ENCODE measurements around the gene CFAP298.
"Not testable (repeated sequence)": the region's sequence is repeated elsewhere in the genome, so short reads cannot be mapped to it uniquely, and the experiment has no call there.

Gene CFAP298

DNA sequence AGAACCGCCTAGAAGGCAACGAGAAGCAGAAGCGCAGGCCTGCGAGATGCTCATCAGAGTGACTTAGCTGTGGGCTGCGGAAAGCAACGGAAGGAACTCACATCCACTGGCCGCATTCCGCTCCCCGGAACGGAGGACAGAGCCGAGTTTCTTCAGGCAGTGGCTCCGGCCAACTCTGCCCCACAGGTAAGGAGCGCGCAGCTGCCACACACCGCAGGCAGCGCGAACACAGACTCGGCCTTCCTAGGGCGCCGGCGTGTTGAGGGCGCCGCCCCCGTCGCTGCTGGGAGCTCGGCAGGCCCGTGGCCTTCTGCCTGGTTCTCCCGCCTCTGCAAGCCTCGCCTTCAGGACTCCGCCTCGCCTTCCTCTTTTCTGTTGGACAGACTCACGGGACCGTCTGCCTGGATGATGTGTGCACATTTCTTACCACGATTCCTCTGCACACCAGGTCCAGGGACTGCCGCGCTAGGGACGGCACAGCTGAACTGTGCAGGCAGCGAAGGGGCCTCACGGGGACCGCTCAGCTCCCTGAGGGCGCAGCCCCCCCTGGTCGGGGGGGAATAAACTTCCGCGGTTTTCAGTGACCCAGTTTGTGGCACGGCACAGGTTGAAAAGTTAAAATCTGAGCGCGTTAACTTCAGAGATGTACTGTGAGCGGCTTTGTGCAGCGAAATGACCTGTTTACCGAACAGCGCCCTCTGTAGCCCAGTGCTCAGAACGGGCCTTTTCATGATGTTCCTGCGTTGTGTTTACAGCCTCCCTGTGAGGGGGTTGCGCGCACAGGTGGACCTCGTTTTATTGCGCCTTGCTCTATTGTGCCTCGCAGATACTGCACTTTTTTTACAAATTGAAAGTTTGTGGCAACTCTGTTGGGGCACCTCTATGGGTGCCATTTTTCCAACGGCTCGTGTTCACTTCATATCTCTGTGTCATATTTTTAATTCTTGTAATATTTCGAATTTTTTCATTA is 42.6 kb downstream of the CFAP298 start:
- DNase-seq (ENCODE audit: extremely low read depth in 1 of 2, low read depth in 1 of 2): peak; percentile 50 to 62

DNA sequence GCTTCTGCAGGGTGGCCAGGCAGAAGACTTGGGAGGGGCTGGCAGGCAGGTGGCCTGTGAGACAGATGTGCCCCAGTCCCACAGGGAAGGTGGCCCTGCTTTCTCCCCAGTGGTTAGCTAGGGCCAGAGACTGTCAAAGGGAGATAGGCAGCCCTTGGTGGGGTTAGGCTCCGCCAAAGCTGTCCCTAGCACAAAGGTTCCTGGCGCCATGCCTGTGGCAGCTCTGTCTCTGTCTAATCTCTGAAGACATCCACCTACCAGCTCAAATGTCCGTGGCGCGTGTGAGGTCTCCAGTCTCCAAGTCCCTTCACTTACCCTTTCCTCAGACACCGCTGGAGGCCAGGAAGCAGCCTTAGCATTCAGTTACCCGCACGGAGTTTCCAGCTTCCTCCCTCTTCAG is 44.6 kb downstream of the CFAP298 start:
- DNase-seq (ENCODE audit: extremely low read depth in 1 of 2, low read depth in 1 of 2): no peak

DNA sequence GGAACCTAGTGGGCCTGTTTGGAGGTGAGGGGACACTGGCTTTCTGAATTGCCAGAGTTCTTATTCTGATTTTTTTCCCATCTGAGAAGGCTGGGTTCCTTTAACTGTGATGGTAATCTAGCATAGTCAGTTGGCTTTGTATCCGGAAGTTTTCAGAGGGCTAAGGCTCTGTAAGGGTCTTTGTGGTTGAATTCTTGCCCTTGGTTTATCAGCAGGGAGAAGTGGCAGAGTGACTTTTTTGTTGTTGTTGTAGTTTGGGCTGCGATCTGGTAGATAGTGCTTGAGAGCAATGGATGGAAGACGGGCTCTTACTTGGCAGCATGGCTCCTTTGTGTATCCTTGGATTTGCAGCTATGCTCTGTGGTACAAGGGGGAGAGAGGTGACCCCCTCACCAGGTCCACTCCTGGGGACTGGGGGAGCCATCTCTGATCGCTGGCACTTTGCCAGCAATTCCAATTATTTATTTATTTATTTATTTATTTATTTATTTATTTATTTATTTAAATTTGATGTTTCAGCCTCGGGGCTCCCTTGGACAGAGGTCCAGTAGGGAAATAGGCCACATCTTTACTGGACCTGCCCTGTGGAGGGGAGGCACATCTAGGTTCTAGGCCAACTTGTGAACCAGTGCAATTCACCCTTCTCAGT is 45.3 kb downstream of the CFAP298 start:
- DNase-seq (ENCODE audit: extremely low read depth in 1 of 2, low read depth in 1 of 2): no peak

DNA sequence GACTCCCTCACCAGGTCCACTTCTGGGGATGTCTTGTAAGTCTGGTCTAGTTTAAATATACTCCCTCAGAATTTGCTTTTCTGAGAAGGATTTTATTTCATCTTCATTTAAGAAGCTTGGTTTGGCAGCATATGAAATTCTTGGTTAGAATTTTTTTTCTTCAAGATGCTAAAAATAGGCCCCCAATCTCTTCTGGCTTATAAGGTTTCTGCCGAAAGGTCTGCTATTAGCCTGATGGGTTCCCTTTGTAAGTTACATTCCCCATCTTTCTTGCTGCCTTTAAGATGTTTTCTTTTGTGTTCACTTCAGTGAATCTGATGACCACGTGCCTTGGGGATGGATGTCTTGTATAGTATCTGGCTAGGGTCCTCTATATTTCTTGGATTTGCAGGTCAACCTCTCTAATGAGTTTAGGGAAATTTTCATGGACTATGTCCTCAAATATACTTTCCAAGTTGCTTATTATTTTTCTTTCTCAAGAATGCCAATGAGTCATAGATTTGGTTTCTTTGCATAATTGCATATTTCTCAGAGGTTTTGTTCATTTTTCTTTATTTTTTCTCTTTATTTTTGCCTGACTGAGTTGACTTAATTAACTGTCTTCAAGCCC is 46.2 kb downstream of the CFAP298 start:
- no peak for DNase-seq (ENCODE audit: extremely low read depth in 1 of 2, low read depth in 1 of 2)

- DNase-seq (ENCODE audit: extremely low read depth in 1 of 2, low read depth in 1 of 2): no peak
Measured at GRCh38 chr21:32562915-32563314, 49.3 kb downstream of the CFAP298 start.

GRCh38 chr21:32562426-32562825 is 49.8 kb downstream of the CFAP298 start:
- peak in 1 of 2 donors; percentile 18 for DNase-seq (ENCODE audit: extremely low read depth in 1 of 2, low read depth in 1 of 2)

DNA sequence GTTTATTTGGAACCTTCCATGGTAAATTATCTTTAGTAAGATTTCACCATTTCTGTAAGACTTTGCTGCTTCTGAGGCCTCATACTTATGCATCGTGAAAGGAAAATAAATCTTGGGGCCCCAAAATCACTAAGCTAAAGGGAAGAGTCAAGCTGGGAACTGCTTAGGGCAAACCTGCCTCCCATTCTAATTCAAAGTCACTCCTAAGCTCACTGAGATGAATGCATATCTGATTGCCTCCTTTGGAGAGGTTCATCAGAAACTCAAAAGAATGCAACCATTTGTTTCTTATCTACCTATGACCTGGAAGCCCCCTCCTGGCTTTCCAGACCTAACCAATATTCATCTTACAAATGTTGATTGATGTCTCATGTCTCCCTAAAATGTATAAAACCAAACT is 50.7 kb downstream of the CFAP298 start:
- not testable (repeated sequence) for DNase-seq (ENCODE audit: extremely low read depth in 1 of 2, low read depth in 1 of 2)

- DNase-seq (ENCODE audit: extremely low read depth in 1 of 2, low read depth in 1 of 2): no peak
Measured at GRCh38 chr21:32560896-32561295, 51.3 kb downstream of the CFAP298 start.

DNA sequence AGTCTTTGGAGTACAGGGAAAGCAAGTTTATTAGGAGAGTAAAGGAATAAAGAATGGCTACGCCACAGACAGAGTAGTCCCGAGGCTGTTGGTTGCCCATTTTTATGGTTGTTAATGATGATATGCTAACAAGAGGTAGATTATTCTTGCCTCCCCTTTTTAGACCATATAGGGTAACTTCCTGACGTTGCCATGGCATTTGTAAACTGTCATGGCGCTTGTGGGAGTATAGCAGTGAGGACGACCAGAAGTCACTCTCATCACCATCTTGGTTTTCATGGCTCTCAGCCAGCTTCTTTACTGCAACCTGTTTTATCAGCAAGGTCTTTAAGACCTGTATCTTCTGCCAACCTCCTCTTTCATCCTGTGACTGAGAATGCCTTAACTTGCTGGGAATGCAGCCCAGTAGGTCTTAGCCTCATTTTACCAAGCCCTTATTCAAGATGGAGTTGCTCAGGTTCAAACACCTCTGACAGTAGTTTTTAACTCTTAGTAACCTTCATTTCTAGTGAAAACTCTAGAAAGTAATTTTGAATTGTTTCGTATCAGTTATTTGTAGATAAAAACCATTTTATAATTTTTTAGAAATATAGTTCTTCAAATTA is 53.1 kb downstream of the CFAP298 start:
- no peak for DNase-seq (ENCODE audit: extremely low read depth in 1 of 2, low read depth in 1 of 2)

- DNase-seq (ENCODE audit: extremely low read depth in 1 of 2, low read depth in 1 of 2): no peak
Measured at GRCh38 chr21:32558106-32558505, 54.1 kb downstream of the CFAP298 start.

DNA sequence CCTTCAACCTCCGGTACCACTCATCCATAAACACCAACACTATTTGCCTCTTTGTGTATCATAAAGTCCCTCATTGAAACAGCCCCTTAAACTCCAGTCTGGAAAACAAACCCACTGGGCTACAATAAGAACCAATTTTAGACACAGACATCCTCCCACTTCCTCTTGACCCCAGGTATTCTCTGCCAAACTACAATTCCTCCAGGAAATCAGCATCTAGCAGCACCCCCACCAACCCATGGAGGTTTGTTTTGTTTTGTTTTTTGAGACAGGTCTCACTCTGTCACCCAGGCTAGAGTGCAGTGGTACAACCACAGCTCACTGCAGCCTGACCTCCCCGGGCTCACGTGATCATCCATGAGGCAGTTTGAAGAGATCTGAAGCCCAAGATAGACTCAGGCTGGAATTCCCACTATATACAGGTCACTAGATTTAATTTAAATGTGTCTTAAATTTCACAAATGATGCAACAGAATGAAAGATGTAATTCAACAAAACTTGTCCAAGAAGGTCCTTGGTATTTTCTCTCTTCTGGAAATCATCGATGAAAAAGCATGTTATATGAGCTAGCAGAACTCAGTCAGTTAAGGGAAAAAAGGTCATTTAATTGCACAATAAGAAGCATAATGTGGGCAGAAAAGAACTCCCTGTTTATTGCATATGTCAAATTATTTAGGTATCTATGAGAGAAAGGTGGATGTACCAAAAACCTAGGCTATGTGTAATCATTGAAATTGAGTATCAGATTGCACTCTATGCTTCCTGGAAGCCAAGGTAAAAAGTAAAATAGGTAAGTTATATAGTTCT is 57.1 kb downstream of the CFAP298 start:
- no peak for DNase-seq (ENCODE audit: extremely low read depth in 1 of 2, low read depth in 1 of 2)

- no peak for DNase-seq (ENCODE audit: extremely low read depth in 1 of 2, low read depth in 1 of 2)
Measured at GRCh38 chr21:32549886-32550285, 62.3 kb downstream of the CFAP298 start.

- no peak for DNase-seq (ENCODE audit: extremely low read depth in 1 of 2, low read depth in 1 of 2)
Measured at GRCh38 chr21:32549440-32549839, 62.7 kb downstream of the CFAP298 start.
